ENCODE measurements around the gene AKNA.
"Not testable (repeated sequence)": the region's sequence is repeated elsewhere in the genome, so short reads cannot be mapped to it uniquely, and the experiment has no call there.

AKNA gene

GRCh38 chr9:114341152-114341830 lies 46.5 kb downstream of the AKNA start:
- DNase-seq (ENCODE audit: low read depth in 2 of 2) = no peak

- DNase-seq (ENCODE audit: low read depth in 2 of 2) = peak in 1 of 2 experiments; percentile 43
These were observed 48.5 kb downstream of the AKNA start for GRCh38 chr9:114339130-114339908.

DNA sequence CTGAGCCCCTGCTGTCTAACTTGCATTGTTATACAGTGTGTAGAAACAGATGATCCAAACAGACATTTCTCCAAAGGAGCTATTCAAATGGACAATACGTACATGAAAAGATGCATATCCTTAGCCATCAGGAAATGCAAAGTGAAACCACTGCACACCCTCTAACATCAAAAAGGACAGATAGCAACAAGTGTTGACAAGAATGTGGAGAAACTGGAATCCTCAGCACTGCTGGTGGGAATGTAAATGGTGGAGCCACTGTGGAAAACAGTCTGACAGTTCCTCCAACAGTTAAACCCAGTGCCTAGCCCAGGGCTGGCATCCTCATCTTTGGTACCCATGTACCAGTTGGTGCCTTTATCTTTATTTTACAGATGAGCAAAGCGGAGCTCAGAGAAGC lies 49.6 kb downstream of the AKNA start:
- no peak for DNase-seq (ENCODE audit: low read depth in 2 of 2)

DNA sequence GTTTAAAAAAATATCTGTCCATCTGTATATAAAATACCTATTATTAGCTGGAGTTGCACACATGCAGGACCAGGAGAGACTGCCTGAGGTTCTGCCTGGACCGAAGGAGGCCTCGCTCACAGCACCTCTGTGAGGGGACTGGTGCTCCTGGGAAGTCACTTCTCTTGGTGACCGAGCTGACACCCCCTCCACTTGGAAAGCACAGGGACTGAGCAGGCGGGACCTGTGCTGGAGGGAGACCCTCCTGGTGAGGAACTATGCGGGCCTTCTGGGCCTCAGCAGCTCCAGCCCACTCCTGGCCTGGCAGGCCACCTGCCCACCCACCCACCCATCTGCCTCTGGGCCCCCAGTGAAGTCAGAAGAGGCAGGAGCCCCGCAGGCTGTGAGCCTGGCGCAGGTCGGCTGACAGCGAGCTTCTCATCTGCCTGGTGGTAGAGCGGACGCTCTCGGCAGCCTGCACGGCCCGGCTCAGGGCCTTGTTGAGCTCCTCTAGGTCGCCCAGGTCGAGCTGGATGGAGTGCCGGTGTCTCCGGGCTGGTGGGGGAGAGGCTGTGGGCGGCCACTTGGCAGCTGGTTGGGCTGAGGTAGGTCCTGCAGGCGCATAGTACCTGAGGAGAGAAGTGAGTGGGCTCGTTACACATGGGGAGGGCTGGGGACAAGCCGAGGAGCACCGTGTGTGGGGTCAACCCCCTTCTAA lies 50.9 kb downstream of the AKNA start:
- no peak for DNase-seq (ENCODE audit: low read depth in 2 of 2)

- no peak for DNase-seq (ENCODE audit: low read depth in 2 of 2)
These were observed 51.6 kb downstream of the AKNA start for GRCh38 chr9:114336157-114336556.

DNA sequence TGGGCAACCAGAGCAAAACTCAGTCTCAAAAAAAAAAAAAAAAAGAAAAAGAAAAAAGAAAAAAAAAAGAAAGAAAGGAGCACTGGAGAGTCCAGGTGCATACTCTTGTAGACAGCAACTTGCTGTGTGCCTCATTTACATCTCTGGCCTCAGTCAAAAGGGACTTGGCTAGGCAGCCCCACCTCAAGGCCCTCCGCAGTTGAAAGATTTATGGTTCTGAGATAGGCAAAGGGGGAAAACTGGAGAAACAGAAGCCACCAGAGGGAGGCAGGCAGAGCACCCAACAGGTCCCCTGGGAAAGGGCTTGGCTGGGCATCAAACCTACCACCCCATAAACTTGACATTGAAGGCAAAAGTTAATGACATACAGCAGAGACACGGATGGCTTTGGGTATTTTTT lies 52.0 kb downstream of the AKNA start:
- no peak for DNase-seq (ENCODE audit: low read depth in 2 of 2)

DNA sequence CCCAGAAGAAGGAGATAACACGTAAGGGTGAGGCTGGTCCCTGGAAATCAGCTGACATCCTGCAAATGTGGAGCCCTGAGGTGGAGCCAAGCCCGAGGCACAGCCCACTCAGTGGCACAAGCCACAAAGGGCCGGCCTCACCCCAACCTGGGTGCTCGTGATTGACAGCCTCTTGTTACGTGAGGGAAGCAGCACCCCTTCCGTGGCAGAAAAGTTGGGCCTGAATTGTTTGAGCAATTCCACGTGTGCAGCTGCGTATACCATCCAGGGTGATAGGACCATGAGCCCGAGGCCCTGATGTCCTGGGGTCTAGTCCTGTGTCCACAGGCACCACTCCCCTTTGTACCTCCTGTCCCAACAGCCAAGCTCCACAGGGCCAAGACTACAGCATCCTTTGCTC lies 53.3 kb downstream of the AKNA start:
- DNase-seq (ENCODE audit: low read depth in 2 of 2) = no peak

- not testable (repeated sequence) for DNase-seq (ENCODE audit: low read depth in 2 of 2)
These were observed 54.1 kb downstream of the AKNA start for GRCh38 chr9:114333718-114334117.

DNA sequence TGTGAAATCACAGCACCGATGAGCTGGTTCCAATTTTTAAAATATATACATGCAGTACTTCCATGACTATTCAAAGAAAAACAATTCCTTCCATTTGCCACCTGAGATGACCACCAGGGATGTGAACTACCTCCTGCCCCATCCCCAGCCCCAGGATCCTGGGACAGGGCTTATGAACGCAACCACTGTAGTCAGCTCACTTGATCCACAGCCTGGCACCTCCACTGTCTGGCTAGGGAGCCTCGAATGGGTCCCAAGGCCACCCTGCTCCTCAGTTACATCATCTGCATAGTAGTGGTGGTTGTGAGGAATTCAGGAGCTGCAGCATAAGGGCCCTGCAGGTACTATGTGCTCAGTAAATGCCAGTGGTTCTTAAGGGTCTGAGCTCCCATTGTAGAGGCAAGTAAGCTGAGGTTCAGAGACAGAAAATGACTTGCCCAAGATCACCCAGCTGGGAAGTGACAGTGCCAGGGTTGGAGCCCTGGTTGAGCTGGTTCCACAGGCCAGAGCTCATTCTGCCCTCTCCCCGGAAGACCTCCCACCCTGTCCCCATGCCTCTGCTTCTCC lies 55.2 kb downstream of the AKNA start:
- not testable (repeated sequence) for DNase-seq (ENCODE audit: low read depth in 2 of 2)

DNA sequence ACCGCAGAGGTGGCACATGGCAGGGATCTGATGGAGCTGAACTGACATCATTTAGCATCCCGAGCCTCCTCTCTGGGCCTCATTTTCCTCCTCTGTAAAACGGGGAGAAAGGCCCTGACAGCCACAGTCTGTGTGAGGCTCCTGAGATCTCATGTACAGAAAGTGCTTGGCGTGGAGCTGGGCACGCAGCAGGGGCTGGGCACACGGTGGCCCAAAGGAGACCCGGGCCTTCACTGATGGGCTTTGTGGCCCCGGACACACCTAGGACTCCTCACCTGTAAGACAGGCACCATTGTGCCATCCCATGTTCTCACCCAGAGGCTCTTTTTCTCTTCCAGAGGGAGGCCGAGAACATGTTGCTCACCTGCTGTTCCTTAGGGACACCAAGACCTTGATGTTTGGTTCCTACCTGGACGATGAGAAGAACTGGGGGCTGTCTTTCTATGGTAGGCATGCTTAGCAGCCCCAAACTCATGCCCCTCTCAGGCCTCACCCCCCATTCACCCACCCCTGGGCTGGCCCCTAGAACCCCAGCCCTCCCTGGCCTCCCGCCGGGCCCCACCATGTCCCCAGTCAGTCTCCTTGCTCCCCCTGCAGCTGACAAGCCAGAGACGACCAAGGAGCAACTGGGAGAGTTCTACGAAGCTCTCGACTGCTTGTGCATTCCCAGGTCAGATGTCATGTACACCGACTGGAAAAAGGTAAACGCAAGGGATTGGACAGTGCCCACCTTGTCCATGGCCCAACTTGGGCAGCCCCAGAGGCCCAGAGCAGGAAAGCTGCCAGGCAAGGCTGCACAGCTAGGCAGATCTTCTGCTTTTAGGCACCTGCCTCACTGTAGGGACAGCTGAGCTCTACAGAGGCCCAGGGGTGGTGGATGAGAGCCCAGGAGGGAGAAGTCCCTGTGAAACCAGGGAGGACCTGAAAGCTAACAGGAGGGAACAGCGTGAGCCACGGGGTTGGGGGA lies 56.3 kb downstream of the AKNA start:
- not testable (repeated sequence) for DNase-seq (ENCODE audit: low read depth in 2 of 2)

DNA sequence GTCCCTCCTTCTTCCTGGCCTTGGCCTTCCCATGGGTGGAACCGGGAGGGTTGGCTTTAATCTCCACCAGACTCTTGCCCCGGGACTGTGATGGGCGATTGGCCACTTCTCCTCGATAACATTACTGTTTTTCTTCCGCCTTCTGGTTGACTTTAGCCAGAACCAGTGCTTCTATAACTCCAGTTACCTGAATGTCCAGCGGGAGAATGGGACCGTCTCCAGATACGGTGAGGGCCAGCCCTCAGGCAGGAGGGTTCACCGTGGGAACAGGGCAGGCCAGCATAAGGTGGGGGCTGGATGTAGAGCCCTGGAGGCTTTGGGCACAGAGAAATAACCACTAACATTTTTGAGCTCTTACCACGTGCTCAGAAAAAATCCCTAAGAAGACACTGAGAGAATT lies 57.1 kb downstream of the AKNA start:
- DNase-seq (ENCODE audit: low read depth in 2 of 2) = no peak

DNA sequence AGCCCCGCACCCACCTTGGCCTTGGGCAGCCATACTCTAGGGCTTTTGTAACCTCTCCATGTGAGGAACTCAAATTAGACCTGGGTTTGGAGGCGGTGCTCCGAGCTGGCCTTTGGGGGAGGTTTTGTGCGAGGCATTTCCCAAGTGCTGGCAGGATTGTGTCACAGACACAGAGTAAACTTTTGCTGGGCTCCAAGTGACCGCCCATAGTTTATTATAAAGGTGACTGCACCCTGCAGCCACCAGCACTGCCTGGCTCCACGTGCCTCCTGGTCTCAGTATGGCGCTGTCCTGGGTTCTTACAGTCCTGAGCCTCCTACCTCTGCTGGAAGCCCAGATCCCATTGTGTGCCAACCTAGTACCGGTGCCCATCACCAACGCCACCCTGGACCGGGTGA lies 58.2 kb downstream of the AKNA start, which contains the start of gene ORM2:
Gene ORM2 (plus strand): TSS at position 245 of the 398 bp plus-strand sequence. CDS start 36 bp downstream, at position 281.
- DNase-seq (ENCODE audit: low read depth in 2 of 2) = not testable (repeated sequence)

- DNase-seq (ENCODE audit: low read depth in 2 of 2) = not testable (repeated sequence)
These were observed 58.7 kb downstream of the AKNA start for GRCh38 chr9:114328937-114329624.

DNA sequence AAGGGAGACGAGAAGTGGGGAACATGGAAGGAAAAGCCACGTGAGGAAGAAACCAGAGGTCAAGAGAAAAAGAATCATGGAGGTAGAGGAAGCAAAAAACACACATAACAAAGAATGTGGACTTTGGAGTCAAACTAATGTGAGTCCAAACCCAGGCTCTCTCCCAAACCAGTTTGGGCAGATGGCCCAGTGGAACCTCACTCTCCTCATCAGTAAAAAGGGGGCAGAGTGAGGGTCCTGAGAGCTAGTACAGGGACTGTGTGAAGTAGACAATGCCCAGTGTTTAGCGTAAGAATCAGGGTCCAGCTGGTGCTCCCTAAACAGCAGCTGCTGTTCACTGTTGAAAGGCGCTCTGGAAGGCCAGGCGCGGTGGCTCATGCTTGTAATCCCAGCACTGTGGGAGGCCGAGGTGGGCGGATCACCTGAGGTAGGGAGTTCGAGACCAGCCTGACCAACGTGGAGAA lies 59.4 kb downstream of the AKNA start:
- not testable (repeated sequence) for DNase-seq (ENCODE audit: low read depth in 2 of 2)

GRCh38 chr9:114327749-114328148 lies 60.0 kb downstream of the AKNA start:
- DNase-seq (ENCODE audit: low read depth in 2 of 2) = no peak

- not testable (repeated sequence) for DNase-seq (ENCODE audit: low read depth in 2 of 2)
These were observed 62.0 kb downstream of the AKNA start for GRCh38 chr9:114325684-114326254.

DNA sequence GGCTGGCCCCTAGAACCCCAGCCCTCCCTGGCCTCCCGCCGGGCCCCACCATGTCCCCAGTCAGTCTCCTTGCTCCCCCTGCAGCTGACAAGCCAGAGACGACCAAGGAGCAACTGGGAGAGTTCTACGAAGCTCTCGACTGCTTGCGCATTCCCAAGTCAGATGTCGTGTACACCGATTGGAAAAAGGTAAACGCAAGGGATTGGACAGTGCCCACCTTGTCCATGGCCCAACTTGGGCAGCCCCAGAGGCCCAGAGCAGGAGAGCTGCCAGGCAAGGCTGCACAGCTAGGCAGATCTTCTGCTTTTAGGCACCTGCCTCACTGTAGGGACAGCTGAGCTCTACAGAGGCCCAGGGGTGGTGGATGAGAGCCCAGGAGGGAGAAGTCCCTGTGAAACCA lies 62.8 kb downstream of the AKNA start:
- not testable (repeated sequence) for DNase-seq (ENCODE audit: low read depth in 2 of 2)

- no peak for DNase-seq (ENCODE audit: low read depth in 2 of 2)
These were observed 63.3 kb downstream of the AKNA start for GRCh38 chr9:114324492-114324891.

GRCh38 chr9:114323849-114324248 lies 63.9 kb downstream of the AKNA start:
- DNase-seq (ENCODE audit: low read depth in 2 of 2) = not testable (repeated sequence)

All from stimulated activated CD4-positive, alpha-beta T cell treated with anti-CD3 and anti-CD28 coated beads, Interleukin-12 subunit alpha, Interleukin-12 subunit beta, amount 100 ng/mL, for 24 hours (primary cell).